Body of pancreas (tissue), 4 donors: ENCODE data around the gene NUP62.

Experiments used
- POLR2A ChIP-seq, 3 donors: fragments of 450-650 bp; IDR thresholded peaks; one replicate each; pipeline ENCODE4 v1.6.1; 2016; ENCODE audit warnings: antibody characterized with exemption in 3 of 3, mild to moderate bottlenecking in 2 of 3
- TF ChIP-seq, protein P1 (sequence below), 7 experiments: fragments of 450-650 bp in 4 of 7; fragments of 200-600 bp in 3 of 7; sonication (generic) in 3 of 7; IDR thresholded peaks; one replicate each; pipeline ENCODE4 v1.5.1; 2016 to 2019; ENCODE audit warnings: antibody characterized with exemption in 7 of 7

GRCh38 chr19:49956115-49956495 lies 26.8 kb upstream of the NUP62 start:
- TF ChIP-seq, protein P1, sequence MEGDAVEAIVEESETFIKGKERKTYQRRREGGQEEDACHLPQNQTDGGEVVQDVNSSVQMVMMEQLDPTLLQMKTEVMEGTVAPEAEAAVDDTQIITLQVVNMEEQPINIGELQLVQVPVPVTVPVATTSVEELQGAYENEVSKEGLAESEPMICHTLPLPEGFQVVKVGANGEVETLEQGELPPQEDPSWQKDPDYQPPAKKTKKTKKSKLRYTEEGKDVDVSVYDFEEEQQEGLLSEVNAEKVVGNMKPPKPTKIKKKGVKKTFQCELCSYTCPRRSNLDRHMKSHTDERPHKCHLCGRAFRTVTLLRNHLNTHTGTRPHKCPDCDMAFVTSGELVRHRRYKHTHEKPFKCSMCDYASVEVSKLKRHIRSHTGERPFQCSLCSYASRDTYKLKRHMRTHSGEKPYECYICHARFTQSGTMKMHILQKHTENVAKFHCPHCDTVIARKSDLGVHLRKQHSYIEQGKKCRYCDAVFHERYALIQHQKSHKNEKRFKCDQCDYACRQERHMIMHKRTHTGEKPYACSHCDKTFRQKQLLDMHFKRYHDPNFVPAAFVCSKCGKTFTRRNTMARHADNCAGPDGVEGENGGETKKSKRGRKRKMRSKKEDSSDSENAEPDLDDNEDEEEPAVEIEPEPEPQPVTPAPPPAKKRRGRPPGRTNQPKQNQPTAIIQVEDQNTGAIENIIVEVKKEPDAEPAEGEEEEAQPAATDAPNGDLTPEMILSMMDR (IDR thresholded peaks at IDR 0.05): no peak
- TF ChIP-seq POLR2A (IDR thresholded peaks at IDR 0.05): no peak
